ENCODE measurements around the gene HOXB2. TPM values are rescaled to one million over a fixed set of nuclear protein-coding genes. Genes with fewer than 3 reads are reported as not detected.

HOXB2 gene
- total and polyA plus RNA-seq, 2 donors (not counting 1 experiment from before 2014, with no cell fraction given), result 6.1 to 9.2 TPM

DNA sequence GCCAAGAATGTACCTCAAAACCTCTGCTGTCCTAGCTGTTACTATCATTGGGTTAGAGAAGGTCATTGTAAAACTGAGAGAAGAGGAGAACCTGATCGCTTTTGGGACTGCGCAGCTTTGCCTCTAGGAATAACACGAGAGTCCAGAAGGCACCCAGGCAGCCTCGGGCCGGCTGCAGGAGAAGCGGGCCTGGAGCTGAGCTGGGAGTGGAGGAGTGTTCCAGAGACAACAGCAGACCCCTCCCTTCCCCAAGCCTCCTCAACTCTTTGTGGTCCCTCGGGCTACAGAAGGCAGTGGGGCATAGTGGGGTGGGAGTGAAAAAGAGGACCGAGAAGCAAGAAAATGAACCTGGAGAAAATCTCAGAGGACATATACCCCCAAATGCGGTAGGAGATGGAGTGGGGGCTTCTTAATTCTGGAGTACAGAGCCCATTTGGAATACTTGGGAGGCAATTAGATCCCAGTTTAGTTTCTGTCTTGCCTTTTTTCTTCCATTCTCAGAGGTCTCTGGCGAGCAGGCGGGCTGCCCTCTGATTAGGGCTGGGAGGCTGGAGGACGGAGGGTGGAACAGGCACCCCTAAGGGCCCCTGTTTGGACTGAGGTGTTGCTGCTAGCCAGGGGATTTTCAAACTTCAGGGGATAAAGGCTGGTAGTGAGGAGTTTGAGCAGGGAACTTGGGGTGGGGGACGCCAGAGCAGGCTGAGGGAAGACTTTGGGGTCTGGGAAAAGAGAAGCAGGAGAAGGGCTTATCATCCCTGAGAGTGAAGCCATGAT is 13.3 kb upstream of the HOXB2 start:
- peaks cover 0 to 5% (median 0%) of the 10 kb centered on the region in 3 donors for H3K9me3 ChIP-seq (ENCODE audit: control extremely low read depth in 1 of 3, control insufficient read depth in 2 of 3, insufficient read depth in 1 of 3, low read length in 2 of 3)
- no peak overlapping the region for H3K4me2 ChIP-seq (replicated peaks; ENCODE audit: low read depth, low read length, poor library complexity, severe bottlenecking)
- DNase-seq (no peak), ATAC-seq (ENCODE audit: low read depth) (no peak)
- no peak overlapping the region for H3K9ac ChIP-seq (ENCODE audit: low read length)
- ChIA-PET POLR2A (no interaction called here), CTCF (interaction anchor here (1.1 kb wide), 1 partner anchor 250 kb away, joined by 3 read pairs; no protein-coding TSS in a partner anchor)
- H4K20me1 ChIP-seq (ENCODE audit: control insufficient read depth, insufficient read depth, low read length, poor library complexity, severe bottlenecking), result no peaks in the 10 kb centered on the region
- intact Hi-C loops (cut with micrococcal nuclease), result no loop called here
- H3K27me3 ChIP-seq (replicated peaks in 1 of 4; ENCODE audit: control extremely low read depth in 1 of 4, control insufficient read depth in 3 of 4, insufficient read depth in 4 of 4, low read length in 3 of 4), result peaks cover 0 to 37% (median 12%) of the 10 kb centered on the region in 4 experiments
- no peaks in the 10 kb centered on the region for H3K79me2 ChIP-seq (ENCODE audit: control insufficient read depth, insufficient read depth, low read length)
- H3K4me3 Mint-ChIP-seq, result no peak overlapping the region
- no peak overlapping the region for H2AFZ ChIP-seq (ENCODE audit: insufficient read depth, low read depth, low read length, poor library complexity, severe bottlenecking)
- no peaks in the 10 kb centered on the region for H3K9me3 Mint-ChIP-seq (ENCODE audit: insufficient read depth)
- H3K4me1 Mint-ChIP-seq, result peaks cover 4% of the 10 kb centered on the region
- peaks cover 0 to 4% of the 10 kb centered on the region in 2 donors for H3K4me1 ChIP-seq (ENCODE audit: control insufficient read depth in 2 of 2, insufficient read depth in 2 of 2, low read length in 2 of 2)
- H3K27me3 Mint-ChIP-seq, result peaks cover 33% of the 10 kb centered on the region
- TF ChIP-seq, protein P1, sequence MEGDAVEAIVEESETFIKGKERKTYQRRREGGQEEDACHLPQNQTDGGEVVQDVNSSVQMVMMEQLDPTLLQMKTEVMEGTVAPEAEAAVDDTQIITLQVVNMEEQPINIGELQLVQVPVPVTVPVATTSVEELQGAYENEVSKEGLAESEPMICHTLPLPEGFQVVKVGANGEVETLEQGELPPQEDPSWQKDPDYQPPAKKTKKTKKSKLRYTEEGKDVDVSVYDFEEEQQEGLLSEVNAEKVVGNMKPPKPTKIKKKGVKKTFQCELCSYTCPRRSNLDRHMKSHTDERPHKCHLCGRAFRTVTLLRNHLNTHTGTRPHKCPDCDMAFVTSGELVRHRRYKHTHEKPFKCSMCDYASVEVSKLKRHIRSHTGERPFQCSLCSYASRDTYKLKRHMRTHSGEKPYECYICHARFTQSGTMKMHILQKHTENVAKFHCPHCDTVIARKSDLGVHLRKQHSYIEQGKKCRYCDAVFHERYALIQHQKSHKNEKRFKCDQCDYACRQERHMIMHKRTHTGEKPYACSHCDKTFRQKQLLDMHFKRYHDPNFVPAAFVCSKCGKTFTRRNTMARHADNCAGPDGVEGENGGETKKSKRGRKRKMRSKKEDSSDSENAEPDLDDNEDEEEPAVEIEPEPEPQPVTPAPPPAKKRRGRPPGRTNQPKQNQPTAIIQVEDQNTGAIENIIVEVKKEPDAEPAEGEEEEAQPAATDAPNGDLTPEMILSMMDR (IDR thresholded peaks at IDR 0.05), result no peak
- TF ChIP-seq EZH2 (IDR thresholded peaks at IDR 0.05; ENCODE audit: borderline replicate concordance, insufficient read depth, low read depth, low read length, poor library complexity, severe bottlenecking), result no peak
- H3K4me3 ChIP-seq (ENCODE audit: control extremely low read depth in 1 of 5, extremely low read depth in 1 of 5, insufficient read depth in 1 of 5, low read depth in 2 of 5, low read length in 4 of 5), result no peak overlapping the region
- 97% methylated on average over 8 of the region's 13 CpGs for WGBS (ENCODE audit: insufficient coverage)
- H3K27ac ChIP-seq (ENCODE audit: low read length in 2 of 2), result no peak overlapping the region
- H3K27ac Mint-ChIP-seq, result no peak overlapping the region
- no peaks in the 10 kb centered on the region for H3K36me3 ChIP-seq (replicated peaks in 1 of 2; ENCODE audit: control extremely low read depth in 1 of 2, control insufficient read depth in 1 of 2, extremely low read depth in 1 of 2, insufficient read depth in 2 of 2, low read length in 1 of 2)
